Measurements from ENCODE around the gene DENND5A.

DNA sequence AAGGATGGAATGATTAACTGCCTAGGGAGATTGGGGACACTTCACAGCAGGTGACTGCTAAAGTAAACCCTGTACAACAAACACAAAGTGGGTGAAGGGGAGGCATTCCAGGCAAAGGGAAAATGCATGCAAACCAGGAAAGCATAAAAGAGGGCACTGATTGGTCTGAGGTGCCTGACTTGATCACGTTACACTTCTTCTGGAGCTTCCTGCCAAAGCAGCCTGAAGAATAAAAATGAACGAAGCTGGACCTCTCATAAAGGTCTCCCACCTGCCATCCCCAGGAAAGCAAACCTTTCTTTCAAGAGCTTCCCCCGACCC lies 127.1 kb downstream of the DENND5A start:
- TF ChIP-seq, protein P1, sequence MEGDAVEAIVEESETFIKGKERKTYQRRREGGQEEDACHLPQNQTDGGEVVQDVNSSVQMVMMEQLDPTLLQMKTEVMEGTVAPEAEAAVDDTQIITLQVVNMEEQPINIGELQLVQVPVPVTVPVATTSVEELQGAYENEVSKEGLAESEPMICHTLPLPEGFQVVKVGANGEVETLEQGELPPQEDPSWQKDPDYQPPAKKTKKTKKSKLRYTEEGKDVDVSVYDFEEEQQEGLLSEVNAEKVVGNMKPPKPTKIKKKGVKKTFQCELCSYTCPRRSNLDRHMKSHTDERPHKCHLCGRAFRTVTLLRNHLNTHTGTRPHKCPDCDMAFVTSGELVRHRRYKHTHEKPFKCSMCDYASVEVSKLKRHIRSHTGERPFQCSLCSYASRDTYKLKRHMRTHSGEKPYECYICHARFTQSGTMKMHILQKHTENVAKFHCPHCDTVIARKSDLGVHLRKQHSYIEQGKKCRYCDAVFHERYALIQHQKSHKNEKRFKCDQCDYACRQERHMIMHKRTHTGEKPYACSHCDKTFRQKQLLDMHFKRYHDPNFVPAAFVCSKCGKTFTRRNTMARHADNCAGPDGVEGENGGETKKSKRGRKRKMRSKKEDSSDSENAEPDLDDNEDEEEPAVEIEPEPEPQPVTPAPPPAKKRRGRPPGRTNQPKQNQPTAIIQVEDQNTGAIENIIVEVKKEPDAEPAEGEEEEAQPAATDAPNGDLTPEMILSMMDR (IDR thresholded peaks at IDR 0.05): no peak
- TF ChIP-seq POLR2A (IDR thresholded peaks at IDR 0.05): no peak
